GM12878 (cell line): Measurements from ENCODE around the gene CRB3. TPM values are rescaled to one million over a fixed set of nuclear protein-coding genes. Genes with fewer than 3 reads are reported as not detected.

ENCODE experiments used
- ATAC-seq: fragments of 200-7000 bp; cut with Tn5 transposase; 3 replicates; pipeline ENCODE4 v1.9.1; 2020; ENCODE audit warnings: mild to moderate bottlenecking, moderate library complexity
- BruUV-seq: library from RNA; stranded (reverse); fragments of 400-500 nt; replicated peaks from 2 replicates; lab custom pipeline; 2021; lab: Mats Ljungman, UMichigan
- CTCF ChIA-PET: fragments of 300-600 bp; sonication (Branson Sonifier 250); formaldehyde crosslinking; extraction: SDS; loops from one replicate; lab custom pipeline; 2021; ENCODE audit warnings: inconsistent platforms; lab: Yijun Ruan, JAX
- POLR2A ChIA-PET: fragments of 350-600 bp; formaldehyde crosslinking; extraction: SDS; loops from one replicate; lab custom pipeline; 2021; ENCODE audit warnings: inconsistent platforms; lab: Charles Lee
- RAD21 ChIA-PET: fragments of 300-600 bp; sonication (Branson Sonifier 250); formaldehyde crosslinking; loops from one replicate; lab custom pipeline; 2023; ENCODE audit warnings: antibody characterized with exemption; ENCODE audit not compliant: unreplicated experiment; lab: Charles Lee
- SMC1A ChIA-PET: fragments of 300-600 bp; sonication (Branson Sonifier 250); formaldehyde crosslinking; loops from one replicate; lab custom pipeline; 2023; ENCODE audit not compliant: unreplicated experiment, uncharacterized antibody; lab: Charles Lee
- DNase-seq: peaks from one replicate; pipeline ENCODE4 v3.0.0-alpha.2; 2011; ENCODE audit warnings: low read depth, low spot score
- FAIRE-seq: peaks from 3 replicates; lab custom pipeline; 2011; peaks lifted over from hg19 to GRCh38; lab: Jason Lieb, UNC
- H2AFZ ChIP-seq: 2 replicates; pipeline ENCODE4 v1.6.0; 2011; ENCODE audit warnings: low read depth, low read length, control low read depth; ENCODE audit not compliant: control insufficient read depth
- H3K27ac ChIP-seq: 2 replicates; pipeline ENCODE4 v1.5.1; 2011; ENCODE audit warnings: control low read depth; ENCODE audit not compliant: control insufficient read depth, insufficient read depth
- H3K27me3 ChIP-seq, 2 experiments: replicated peaks in 1 of 2; 2 replicates each; pipeline versions ENCODE4 v1.6.0 to v1.6.1; 2011; ENCODE audit warnings: low read length in 1 of 2; ENCODE audit not compliant: control insufficient read depth in 2 of 2, insufficient read depth in 2 of 2
- H3K36me3 ChIP-seq, 2 experiments: 2 replicates each; pipeline ENCODE4 v1.5.1; 2011; ENCODE audit warnings: low read length in 1 of 2; ENCODE audit not compliant: control insufficient read depth in 2 of 2, insufficient read depth in 2 of 2
- H3K4me1 ChIP-seq: 2 replicates; pipeline ENCODE4 v1.6.1; 2011; ENCODE audit warnings: mild to moderate bottlenecking, low read length, moderate library complexity, mixed read lengths; ENCODE audit not compliant: control insufficient read depth, insufficient read depth
- H3K4me2 ChIP-seq: 2 replicates; pipeline ENCODE4 v1.6.0; 2011; ENCODE audit warnings: control low read depth; ENCODE audit not compliant: control insufficient read depth, insufficient read depth
- H3K4me3 ChIP-seq: fragments of 200-600 bp; sonication (generic); 2 replicates; pipeline ENCODE4 v1.5.1; 2016
- H3K79me2 ChIP-seq: 2 replicates; pipeline ENCODE4 v1.6.0; 2011; ENCODE audit warnings: low read length; ENCODE audit not compliant: control insufficient read depth, insufficient read depth
- H3K9ac ChIP-seq: 2 replicates; pipeline ENCODE4 v1.8.0; 2011; ENCODE audit warnings: low read length, control low read depth, mixed read lengths; ENCODE audit not compliant: control insufficient read depth, insufficient read depth
- H3K9me3 ChIP-seq: replicated peaks from 3 replicates; pipeline ENCODE4 v1.5.1; 2011; ENCODE audit warnings: mild to moderate bottlenecking, low read length; ENCODE audit not compliant: control insufficient read depth, insufficient read depth
- H4K20me1 ChIP-seq: 2 replicates; pipeline ENCODE4 v1.6.0; 2011; ENCODE audit not compliant: control insufficient read depth, insufficient read depth
- BMI1 ChIP-seq: fragments of 450-650 bp; IDR thresholded peaks from 2 replicates; pipeline ENCODE4 v1.6.1; 2016; ENCODE audit warnings: mild to moderate bottlenecking, moderate library complexity, borderline replicate concordance
- FOXM1 ChIP-seq: IDR thresholded peaks from 2 replicates; pipeline ENCODE4 v1.6.1; 2012; ENCODE audit warnings: low read depth, mild to moderate bottlenecking, inconsistent platforms, low read length, moderate library complexity
- JUND ChIP-seq: IDR thresholded peaks from 2 replicates; pipeline ENCODE4 v1.6.1; 2012; ENCODE audit warnings: low read depth, mild to moderate bottlenecking, low read length, improper control_type of control experiment, moderate library complexity
- MEF2A ChIP-seq: IDR thresholded peaks from 2 replicates; pipeline ENCODE4 v1.6.1; 2011; ENCODE audit warnings: low read depth, mild to moderate bottlenecking, low read length, moderate library complexity; ENCODE audit not compliant: insufficient read depth
- MTA2 ChIP-seq: fragments of 450-650 bp; IDR thresholded peaks from 2 replicates; pipeline ENCODE4 v1.6.1; 2016; ENCODE audit warnings: low read depth, mild to moderate bottlenecking, moderate library complexity
- MYB ChIP-seq: fragments of 150-350 bp; IDR thresholded peaks from 2 replicates; pipeline ENCODE4 v1.6.1; 2014; ENCODE audit warnings: mild to moderate bottlenecking, low read depth, low read length, borderline replicate concordance
- NRF1 ChIP-seq: conservative IDR thresholded peaks from 2 replicates; pipeline ENCODE4 v1.6.1; 2011; ENCODE audit warnings: mild to moderate bottlenecking, low read depth, low read length, improper control_type of control experiment
- WGBS: methylation state at CpG from one replicate; pipeline ENCODE4 v1.1.6; 2016; ENCODE audit warnings: low lambda C conversion rate; ENCODE audit not compliant: insufficient replicate concordance, insufficient coverage; ENCODE audit errors: missing lambda C conversion rate; 5-methylcytosine and 5-hydroxymethylcytosine counted together
- in situ Hi-C: fragments of 300-500 bp; cut with MboI; formaldehyde crosslinking; loops from 9 replicates; pipeline ENCODE4 v1.14.3; 2018; ENCODE audit warnings: mixed read lengths
- intact Hi-C: fragments of 100-400 bp; cut with micrococcal nuclease; formaldehyde crosslinking; loops from one replicate; pipeline ENCODE4 v1.14.2; 2022; ENCODE audit not compliant: unreplicated experiment
- polyA plus RNA-seq, 11 experiments: library from polyadenylated mRNA; depleted of rRNA in 4 of 11; unstranded in 6 of 11; stranded (reverse) in 5 of 11; fragments of >200 nt; fragmentation: Nextera tagmentation in 4 of 11; fragmentation: Illumina TruSeq in 1 of 11; extraction: Ambion mirVana in 4 of 11; extraction: Trizol in 1 of 11; gene quantifications; 1 replicate in 1 of 11; 2 replicates in 10 of 11; pipeline versions ENCODE4 v1.2.1 to v1.2.3, GENCODE V29; 2011 to 2016; ENCODE audit warnings: inconsistent platforms in 2 of 11, missing spikeins in 2 of 11, low read depth in 1 of 11
- total RNA-seq, 4 experiments: library from RNA; depleted of rRNA in 3 of 4; stranded (reverse); fragments of >200 nt in 3 of 4; fragmentation: Illumina TruSeq in 1 of 4; extraction: Trizol in 1 of 4; gene quantifications; 2 replicates each; pipeline versions ENCODE4 v1.2.1 to v1.2.3, GENCODE V29; 2013 to 2021
- TF ChIP-seq, protein P1 (sequence below): IDR thresholded peaks from 2 replicates; pipeline ENCODE4 v1.6.1; 2012; ENCODE audit warnings: mild to moderate bottlenecking, low read depth, low read length
- TF ChIP-seq, protein P2 (sequence below): fragments of 450-650 bp; formaldehyde crosslinking; IDR thresholded peaks from 2 replicates; pipeline ENCODE4 v1.4.0; 2022; ENCODE audit warnings: mild to moderate bottlenecking, moderate library complexity
- TF ChIP-seq, protein P3 (sequence below): fragments of 450-650 bp; IDR thresholded peaks from 2 replicates; pipeline ENCODE4 v1.6.1; 2017; ENCODE audit warnings: low read depth, mild to moderate bottlenecking, moderate library complexity
- TF ChIP-seq, protein P4 (sequence below): IDR thresholded peaks from 2 replicates; pipeline ENCODE4 v1.6.1; 2011; ENCODE audit warnings: borderline replicate concordance, low read depth, mild to moderate bottlenecking, moderate library complexity, mixed read lengths, low read length; ENCODE audit not compliant: insufficient read depth; ENCODE audit errors: extremely low read length

The CRB3 gene
- total and polyA plus RNA-seq, 10 of the 15 experiments (the other 5 are each of a cell fraction or from before 2014, with no cell fraction given): 0.11 to 1.9 (median 0.98) TPM; not detected in 1

DNA sequence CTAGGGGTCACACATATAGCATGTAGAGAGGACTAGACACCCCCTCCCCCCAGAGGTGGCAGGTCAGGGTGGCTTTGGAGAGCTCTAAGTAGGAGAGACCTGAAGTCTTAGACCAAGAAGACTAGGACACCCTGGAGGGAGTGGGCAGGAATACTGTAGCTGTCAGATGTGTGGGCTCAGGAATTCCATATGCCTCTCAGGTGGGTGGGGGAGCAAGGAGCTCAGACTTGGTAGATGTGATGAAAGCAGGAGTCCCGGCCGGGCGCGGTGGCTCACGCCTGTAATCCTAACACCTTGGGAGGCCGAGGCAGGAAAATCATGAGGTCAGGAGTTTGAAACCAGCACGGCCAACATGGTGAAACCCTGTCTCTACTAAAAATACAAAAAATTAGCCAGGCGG lies 1.6 kb downstream of the CRB3 start:
- Histone ChIP-seq H3K9ac (no peak overlapping the region), H3K36me3 (no peaks in the 10 kb centered on the region; a peak in 1 of 4 replicates), H3K4me1 (no peaks in the 10 kb centered on the region), H3K27ac (no peak overlapping the region), H3K27me3 (no peaks in the 10 kb centered on the region), H3K4me2 (no peak overlapping the region), H3K9me3 (no peaks in the 10 kb centered on the region), H3K79me2 (no peaks in the 10 kb centered on the region), H2AFZ (no peak overlapping the region), H3K4me3 (no peak overlapping the region), H4K20me1 (no peaks in the 10 kb centered on the region)
- in situ Hi-C loops: no loop called here
- WGBS: 90% methylated on average over 8 of the region's 8 CpGs
- DNase-seq (no peak), FAIRE-seq (no peak), ATAC-seq (no peak)
- ChIA-PET CTCF (no interaction called here), POLR2A (interaction anchor here (0.7 to 1.2 kb wide), 2 partner anchors 15 to 22 kb away, joined by 3 read pairs; no protein-coding TSS in a partner anchor), RAD21 (no interaction called here), SMC1A (no interaction called here)
- intact Hi-C loops: no loop called here
- no TSS peak for BruUV-seq
- TF ChIP-seq JUND (no peak), MYB (no peak), MTA2 (no peak), FOXM1 (no peak), MEF2A (no peak), BMI1 (no peak), NRF1 (no peak)
- TF ChIP-seq, protein P1, sequence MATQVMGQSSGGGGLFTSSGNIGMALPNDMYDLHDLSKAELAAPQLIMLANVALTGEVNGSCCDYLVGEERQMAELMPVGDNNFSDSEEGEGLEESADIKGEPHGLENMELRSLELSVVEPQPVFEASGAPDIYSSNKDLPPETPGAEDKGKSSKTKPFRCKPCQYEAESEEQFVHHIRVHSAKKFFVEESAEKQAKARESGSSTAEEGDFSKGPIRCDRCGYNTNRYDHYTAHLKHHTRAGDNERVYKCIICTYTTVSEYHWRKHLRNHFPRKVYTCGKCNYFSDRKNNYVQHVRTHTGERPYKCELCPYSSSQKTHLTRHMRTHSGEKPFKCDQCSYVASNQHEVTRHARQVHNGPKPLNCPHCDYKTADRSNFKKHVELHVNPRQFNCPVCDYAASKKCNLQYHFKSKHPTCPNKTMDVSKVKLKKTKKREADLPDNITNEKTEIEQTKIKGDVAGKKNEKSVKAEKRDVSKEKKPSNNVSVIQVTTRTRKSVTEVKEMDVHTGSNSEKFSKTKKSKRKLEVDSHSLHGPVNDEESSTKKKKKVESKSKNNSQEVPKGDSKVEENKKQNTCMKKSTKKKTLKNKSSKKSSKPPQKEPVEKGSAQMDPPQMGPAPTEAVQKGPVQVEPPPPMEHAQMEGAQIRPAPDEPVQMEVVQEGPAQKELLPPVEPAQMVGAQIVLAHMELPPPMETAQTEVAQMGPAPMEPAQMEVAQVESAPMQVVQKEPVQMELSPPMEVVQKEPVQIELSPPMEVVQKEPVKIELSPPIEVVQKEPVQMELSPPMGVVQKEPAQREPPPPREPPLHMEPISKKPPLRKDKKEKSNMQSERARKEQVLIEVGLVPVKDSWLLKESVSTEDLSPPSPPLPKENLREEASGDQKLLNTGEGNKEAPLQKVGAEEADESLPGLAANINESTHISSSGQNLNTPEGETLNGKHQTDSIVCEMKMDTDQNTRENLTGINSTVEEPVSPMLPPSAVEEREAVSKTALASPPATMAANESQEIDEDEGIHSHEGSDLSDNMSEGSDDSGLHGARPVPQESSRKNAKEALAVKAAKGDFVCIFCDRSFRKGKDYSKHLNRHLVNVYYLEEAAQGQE: no peak
- TF ChIP-seq, protein P2, sequence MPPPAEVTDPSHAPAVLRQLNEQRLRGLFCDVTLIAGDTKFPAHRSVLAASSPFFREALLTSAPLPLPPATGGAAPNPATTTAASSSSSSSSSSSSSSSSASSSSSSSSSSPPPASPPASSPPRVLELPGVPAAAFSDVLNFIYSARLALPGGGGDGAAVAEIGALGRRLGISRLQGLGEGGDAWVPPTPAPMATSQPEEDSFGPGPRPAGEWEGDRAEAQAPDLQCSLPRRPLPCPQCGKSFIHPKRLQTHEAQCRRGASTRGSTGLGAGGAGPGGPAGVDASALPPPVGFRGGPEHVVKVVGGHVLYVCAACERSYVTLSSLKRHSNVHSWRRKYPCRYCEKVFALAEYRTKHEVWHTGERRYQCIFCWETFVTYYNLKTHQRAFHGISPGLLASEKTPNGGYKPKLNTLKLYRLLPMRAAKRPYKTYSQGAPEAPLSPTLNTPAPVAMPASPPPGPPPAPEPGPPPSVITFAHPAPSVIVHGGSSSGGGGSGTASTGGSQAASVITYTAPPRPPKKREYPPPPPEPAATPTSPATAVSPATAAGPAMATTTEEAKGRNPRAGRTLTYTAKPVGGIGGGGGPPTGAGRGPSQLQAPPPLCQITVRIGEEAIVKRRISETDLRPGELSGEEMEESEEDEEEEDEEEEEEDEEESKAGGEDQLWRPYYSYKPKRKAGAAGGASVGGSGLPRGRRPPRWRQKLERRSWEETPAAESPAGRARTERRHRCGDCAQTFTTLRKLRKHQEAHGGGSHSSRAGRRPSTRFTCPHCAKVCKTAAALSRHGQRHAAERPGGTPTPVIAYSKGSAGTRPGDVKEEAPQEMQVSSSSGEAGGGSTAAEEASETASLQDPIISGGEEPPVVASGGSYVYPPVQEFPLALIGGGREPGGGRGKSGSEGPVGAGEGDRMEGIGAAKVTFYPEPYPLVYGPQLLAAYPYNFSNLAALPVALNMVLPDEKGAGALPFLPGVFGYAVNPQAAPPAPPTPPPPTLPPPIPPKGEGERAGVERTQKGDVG: no peak
- TF ChIP-seq, protein P3, sequence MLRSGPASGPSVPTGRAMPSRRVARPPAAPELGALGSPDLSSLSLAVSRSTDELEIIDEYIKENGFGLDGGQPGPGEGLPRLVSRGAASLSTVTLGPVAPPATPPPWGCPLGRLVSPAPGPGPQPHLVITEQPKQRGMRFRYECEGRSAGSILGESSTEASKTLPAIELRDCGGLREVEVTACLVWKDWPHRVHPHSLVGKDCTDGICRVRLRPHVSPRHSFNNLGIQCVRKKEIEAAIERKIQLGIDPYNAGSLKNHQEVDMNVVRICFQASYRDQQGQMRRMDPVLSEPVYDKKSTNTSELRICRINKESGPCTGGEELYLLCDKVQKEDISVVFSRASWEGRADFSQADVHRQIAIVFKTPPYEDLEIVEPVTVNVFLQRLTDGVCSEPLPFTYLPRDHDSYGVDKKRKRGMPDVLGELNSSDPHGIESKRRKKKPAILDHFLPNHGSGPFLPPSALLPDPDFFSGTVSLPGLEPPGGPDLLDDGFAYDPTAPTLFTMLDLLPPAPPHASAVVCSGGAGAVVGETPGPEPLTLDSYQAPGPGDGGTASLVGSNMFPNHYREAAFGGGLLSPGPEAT: no peak
- TF ChIP-seq, protein P4, sequence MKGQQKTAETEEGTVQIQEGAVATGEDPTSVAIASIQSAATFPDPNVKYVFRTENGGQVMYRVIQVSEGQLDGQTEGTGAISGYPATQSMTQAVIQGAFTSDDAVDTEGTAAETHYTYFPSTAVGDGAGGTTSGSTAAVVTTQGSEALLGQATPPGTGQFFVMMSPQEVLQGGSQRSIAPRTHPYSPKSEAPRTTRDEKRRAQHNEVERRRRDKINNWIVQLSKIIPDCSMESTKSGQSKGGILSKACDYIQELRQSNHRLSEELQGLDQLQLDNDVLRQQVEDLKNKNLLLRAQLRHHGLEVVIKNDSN: no peak
